ENCODE measurements around the gene ALCAM.

ALCAM gene

DNA sequence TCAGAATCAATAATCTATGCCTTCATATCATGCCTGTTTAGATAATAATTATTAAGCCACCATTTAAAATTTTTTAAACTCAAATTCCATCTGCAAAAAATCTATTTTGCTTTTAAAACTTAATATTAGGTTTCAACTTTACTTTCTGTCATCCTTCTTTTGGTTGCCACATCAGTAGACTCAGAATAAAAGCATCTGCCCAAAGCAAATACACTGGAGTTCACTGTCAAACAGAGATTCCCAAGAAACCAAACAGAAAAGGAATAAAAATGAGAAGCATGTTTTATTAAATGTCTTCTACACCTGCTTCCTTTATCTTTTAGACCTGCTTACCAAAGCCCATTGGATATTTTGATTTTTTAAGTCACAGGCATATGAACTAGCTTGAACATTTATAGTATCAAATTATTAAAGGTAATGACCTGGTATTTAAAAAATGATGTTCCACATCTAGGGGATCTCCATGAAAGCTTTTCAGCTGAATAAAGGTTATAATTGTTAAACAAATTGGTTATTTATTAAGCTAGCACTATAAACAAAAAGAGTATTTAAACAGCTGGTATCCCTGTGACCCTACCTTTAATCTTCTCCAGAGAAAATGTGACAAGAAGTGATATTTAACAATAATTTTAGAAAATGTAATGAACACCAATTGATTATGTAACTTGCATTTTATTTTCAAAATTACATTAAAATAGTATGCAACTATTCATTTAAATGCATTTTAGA, 62.5 kb downstream of the ALCAM start:
- DNase-seq (ENCODE audit: low read depth) = no peak

DNA sequence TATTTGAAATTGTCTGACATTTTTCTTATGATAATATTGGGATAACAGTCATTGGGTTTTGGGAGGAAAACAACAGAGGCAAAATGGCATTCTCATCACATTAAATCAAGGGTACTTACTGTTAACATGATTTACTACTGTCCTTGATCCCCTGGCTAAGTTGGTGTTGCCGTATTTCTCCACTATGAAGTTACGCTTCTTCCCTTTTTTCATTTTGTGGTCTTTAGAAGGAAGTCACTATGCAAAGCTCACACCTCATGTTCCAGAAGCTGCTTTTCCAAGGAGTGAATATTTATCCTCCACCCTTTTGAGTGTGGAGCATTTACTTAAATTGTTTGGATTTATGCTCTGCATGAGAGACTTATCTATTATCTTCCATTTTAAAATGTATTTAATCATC, 63.7 kb downstream of the ALCAM start:
- no peak for DNase-seq (ENCODE audit: low read depth)

DNA sequence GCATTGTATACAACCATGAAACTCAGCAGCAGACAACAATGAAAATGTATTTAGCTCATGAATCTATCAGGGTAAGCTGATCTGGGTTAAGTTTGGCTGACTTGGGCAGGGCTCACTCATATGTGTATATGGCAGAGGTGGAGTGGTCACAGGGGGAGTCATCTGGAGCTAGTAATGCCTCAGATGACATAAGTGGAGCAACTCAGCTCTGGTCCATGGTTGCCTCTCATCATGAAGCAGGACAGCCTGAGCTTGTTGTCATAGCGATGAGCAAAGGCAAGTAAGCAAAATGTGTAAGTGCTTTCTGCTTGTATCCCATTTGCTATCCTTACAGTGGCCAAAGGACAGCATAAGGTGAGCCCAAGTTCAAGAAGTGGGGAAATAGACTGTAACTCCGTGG, 64.5 kb downstream of the ALCAM start:
- DNase-seq (ENCODE audit: low read depth) = no peak

DNA sequence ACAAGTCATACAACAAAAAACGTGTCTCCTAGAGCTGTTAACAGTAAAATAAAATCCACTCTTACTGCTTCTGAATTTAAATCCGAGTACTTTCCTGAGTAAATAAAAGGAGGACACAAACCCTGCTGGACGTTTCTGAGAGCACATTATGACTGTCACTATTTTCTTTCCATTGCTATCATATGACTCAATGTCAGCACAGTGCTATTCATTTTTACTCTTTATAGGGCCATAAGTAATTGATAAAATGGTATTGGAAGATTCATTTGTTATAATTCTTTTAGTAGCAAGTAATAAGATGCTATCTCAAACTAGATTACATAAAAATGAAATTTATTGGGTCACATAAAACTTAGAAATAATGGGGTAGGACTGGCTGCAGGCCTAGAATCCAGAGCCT, 68.6 kb downstream of the ALCAM start:
- DNase-seq (ENCODE audit: low read depth) = no peak

DNA sequence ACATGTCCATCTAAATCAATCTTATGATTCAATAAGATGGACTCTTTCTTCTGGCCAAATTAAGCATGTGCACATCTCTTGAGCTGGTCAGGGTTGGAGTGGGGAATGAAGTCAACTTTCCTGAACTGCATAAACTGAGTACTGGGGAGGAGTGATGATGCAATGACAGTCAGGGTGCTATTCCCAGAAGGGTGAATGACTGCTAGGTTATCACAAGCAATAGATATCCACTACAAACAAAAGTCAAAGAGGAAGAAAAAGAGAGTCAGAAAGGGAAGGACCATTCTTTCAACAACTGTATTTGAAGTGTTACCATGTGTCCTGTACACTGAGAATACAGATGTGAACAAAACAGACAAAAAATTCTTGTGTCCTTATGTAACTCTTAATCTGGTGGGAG, 70.0 kb downstream of the ALCAM start:
- DNase-seq (ENCODE audit: low read depth) = peak; percentile 33

DNA sequence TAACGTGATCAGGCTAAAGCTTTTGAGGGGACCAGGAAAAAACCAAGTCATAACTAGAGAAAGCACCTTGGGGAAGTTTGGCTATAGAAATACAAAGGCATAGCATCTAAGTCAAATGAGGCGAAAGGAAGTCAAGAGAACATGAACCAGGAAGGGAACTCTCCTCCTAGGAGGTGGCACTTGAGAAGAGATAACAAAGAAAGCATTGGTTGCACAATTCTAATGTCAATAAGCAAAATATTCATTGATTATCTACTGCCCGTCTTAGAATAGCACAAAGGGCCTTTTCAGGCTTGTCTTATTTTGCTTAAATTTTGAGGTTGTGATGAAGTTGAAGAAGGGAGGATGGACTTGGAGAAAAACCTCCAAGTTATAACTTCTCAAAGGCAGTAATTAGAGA, 73.4 kb downstream of the ALCAM start:
- DNase-seq (ENCODE audit: low read depth) = no peak

DNA sequence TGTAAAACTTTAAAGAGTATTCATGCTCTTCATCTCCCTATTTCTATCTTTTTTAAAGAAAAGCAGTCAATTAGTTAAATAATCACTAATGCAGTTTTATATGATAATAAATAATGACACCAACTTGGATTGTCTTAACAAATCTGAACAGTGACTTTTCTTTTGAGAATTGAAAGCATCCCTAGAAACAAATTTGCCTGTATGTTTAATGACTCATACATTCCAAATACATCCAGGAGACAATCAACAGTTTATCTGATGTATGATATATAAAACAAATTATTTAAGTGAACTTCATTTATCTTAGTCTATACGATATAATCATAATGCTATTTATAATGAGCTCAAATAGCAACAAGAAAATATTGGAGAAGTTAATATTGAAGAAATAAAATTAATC, 78.0 kb downstream of the ALCAM start:
- DNase-seq (ENCODE audit: low read depth) = peak; percentile 59

DNA sequence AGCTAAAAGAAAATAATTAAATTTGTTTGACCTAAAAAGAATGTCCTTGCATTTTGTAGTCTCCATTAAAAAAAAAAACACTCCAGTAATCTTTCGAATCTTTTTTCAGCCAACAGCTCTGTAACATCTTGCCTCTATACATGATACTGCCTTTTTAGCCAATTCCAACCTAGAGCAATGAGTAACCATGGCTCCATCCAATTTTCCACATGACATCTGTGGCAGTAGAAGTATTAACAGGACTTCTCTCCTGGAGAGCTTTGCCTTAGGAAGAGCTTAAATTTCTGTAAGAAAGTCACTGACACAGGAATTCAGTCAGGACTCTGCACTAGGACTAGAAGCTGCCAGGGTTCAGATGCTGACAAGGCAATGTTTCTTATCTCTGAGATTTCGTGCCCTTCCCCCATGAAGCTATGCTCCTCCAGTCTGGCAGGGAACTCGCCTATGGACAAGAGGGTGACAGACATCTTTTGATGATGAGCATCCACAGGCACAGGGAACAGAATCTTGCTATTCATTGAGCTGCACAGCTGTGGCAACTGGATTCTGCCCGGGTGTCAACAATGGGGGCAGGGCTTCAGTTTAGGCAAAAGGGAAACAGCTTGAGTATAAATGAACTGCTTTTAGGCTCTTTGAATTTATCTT, 81.8 kb downstream of the ALCAM start:
- peak; percentile 26 for DNase-seq (ENCODE audit: low read depth)

DNA sequence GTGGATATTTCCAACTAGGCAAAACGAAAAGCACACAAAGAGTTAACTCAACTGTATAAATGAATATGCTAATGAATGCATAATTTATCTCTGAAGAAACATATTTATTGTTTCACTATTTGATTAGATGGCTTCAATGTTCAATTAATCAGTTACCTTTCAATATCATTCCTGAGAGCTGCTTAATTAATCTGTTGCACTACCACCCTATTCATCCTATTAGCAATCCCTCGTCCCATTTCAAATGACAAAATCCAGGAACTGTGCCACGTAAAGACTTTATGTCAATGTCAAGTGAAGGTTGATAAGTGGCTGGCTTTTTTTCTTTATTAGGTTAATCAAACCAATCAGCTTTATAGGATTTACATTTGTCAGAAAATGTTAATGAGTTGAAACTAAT, 82.7 kb downstream of the ALCAM start:
- DNase-seq (ENCODE audit: low read depth) = no peak

DNA sequence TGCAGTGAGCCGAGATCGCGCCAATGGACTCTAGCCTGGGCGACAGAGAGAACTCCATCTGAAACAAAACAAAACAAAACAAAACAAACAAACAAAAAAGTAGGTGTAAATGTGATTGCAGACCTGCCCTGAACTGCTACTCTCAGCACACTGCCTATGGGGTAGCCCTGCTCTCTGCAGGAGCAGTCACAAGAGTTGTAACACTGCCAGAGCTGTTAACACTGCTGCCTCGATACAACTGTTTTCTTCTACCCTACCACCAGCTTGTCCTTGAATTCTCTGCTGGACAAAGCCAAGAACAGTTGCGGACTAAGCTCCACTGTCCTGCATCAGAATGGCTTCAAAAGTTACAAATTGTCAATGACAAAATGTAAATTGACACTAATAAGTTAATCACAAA, 89.3 kb downstream of the ALCAM start:
- DNase-seq (ENCODE audit: low read depth) = no peak

DNA sequence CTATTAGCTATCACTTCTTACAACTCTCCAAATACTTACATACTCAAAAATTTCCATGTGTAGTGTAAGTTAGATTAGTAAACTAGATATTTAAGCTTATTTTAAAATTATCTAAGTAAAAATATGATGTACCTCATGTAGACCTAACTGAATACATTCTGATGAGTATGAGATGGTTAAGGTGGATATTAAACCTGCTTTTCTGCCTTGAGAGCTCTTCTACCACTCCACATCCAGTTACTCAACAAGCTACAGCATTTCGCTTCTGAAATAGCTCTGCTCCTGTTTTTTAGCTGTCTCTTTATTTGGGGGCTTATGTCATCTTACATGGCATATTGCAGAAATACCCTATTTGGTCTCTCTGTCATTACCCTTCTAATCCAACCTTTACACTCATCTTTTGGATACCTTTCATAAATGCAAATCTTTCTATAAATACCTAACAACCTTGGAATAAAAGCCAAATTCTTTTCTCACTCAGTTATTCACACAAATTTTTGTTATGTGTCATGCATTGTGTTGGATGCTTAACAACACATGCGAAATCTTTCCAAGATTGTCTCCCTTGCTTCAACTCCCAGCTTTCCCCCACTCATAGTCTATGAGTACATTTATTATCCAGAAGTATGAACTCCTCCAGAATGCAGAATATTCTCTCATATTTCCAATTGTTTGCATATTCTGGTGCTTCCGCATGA, 92.0 kb downstream of the ALCAM start:
- peak; percentile 55 for DNase-seq (ENCODE audit: low read depth)

DNA sequence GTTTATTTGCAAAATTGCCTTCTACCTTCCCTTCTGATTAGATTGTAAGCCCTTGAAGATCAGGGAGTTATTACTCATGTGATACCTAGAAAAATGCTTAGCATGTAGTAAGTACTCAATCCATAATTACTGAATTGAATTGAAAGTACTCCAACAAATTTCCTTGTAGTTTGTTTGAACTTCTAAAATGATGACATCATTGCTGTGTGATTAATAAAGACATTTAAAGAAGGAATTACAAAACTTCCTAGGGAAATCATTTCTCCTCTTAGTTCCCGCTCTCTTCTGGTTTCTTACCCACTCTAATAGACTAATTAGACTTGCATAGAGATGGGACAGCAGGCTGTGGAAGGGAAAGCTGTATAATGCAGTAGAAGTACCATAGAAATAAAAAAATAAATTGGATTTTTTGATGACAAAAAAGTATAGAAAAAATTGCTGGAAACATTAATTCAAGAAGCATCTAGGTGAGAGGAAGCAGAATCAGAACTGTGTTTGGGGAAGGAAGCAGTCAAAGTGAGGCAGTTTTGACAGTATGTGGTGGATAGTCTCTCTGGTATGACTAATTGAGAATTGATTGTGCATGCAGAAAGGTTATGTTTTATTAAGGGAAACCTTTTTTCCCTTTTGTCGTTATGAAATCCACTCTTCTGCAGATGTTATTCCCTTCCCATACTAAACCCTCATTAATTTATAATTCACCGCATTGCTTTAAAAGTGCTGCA, 93.0 kb downstream of the ALCAM start:
- DNase-seq (ENCODE audit: low read depth) = peak; percentile 26

DNA sequence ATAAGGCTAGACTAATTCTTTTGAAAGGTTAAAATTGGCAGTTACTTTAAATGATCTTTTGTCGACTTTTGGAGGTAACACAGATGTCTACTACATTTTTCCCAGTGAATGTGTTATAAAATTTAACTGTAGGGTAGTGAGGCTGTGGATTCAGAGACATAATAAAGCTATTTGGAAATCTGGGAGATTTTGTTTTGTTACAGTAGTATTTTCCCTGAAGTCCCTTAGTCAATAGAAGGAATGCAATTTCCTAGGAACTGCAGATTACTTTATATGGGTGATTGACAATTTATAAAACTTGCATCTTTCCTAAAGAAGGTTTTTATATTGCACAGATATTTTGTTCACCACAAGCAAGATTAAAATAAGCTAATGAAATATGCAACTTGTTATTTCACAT, 96.9 kb downstream of the ALCAM start:
- DNase-seq (ENCODE audit: low read depth) = no peak

DNA sequence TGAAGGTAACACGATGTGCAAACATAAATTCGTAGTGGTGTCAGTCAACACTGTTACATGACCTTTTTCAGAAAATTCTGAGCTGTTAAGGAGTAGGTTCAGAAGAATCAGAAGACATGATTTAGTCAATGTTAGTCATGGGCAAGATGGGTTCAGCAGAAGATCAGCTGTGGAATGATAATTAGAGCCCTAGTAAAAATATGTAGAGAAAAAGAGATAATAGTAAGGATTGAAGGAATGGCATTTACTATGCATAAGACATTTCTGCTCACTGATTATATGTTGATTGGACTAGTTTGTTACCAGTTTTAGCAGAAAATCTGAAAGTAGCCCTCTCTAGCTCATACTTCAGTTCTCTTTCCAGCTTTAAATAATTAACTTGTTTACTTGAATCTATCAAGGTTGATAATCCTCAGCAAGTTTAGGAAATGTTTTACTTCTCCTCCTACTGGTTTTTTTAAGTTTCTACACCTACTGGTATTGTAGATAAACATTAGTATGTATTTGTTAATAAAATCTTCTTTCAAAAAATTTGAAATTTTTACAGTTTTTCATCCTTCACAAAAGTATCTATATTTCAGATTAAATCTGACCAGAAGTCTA, 98.6 kb downstream of the ALCAM start:
- DNase-seq (ENCODE audit: low read depth) = no peak

DNA sequence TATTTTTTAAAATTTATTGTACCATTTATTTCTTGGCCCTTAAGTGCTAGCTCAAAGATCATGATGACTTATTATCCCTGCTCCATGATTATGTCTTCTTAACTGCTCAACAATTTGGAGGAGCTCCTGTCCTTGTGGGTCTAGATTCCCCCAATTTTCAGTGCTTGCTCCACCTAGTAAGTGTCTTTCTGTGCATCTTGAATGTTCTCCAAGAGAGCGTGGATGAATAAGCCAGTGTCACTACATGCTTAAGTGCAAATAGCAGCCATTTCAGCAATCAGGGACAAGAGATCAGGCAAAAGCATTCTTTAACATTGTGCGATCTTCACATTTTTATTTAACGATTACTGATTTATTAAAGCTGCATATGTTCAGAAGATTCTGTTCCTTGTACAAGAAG, 99.4 kb downstream of the ALCAM start:
- DNase-seq (ENCODE audit: low read depth) = no peak

DNA sequence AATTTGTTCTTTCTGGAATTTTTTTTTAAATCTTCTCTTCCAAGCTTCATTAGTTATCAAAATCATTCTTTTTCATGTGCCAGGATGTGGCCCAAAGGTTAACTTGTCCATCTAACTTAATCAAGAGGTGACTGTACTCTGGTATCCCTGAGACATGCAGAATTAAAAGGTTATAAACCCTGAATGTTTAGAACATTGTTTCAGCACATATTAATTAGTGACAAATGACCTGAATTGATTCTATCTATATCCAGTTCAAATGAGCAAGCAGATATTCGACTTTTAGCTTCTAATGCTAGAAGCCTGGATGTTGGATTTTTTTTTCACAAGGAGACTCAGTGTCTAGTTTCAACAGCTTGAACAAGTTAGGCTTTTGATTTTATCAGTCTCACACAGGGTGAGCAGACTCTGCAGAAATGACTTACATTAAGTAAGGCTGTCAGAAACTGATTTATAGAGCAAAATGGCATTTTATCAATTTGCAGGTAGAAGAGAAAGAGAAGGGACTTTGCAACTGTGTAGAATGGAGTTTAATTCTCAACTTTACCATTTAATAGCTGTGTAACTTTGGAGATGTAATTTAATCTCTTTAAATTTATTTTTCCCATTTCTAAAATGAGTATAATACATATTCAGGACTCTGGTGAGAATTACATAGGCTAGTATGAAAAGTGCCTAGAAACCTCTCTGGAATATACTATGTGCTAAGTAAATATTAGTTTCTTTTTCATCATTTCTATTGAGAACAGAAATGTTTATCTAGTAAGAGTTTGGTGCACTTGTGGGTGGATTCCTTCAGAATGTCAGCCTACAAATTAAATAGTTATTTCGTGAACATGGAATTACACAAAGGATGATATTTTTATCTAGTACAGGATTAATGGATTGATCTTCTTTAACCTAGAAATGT, 100.0 kb downstream of the ALCAM start:
- DNase-seq (ENCODE audit: low read depth) = peak; percentile 31

DNA sequence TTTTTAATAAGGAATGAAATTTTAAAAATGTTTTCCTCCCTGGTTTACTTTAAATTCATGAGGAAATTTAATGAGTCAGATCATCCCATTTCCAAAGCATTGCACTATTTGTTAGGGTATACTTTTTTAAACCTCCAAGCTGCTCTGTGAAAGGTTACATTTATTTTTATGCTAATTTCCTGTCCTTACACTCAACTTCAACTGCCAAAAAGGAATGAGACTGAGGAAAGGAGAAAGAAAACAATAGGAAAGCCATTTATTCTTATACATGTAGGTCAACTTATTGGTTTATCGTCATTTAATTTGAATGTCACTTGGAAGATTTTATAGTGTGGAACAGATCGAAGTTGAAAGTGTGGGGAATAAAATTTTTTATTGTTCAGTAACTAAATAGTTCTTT, 104.1 kb downstream of the ALCAM start:
- DNase-seq (ENCODE audit: low read depth) = no peak

DNA sequence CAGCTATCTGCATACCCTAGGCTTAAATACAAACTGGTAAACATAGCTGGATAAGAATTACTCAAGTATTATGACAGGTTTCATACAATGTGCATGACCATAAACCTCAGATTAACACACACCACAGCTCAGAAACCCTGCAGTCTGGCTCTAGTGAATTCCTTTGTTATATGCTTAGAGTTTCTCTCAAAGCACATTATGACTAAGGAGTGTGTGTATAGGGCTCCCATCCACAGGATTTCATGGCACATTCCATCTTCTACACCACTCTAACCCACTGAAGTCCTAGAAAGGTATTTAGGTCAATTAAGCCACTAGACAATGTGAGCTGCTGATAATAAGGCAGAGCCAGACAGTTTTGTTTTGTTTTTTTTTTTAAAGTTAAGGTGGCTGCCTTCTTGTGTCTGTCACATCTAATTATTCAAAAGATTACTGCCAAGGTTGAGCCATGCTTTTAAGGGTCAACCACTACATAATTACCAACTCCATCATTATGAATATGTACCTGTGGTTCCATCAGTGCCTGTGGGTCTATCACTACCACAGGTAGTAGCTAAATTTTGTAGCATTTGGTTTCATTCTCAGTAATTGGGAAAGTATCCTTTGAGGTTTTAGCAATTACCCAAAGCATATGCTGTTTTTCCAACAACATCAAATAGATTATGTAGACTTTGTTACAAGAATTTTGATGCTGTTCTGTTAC, 107.0 kb downstream of the ALCAM start:
- DNase-seq (ENCODE audit: low read depth) = peak; percentile 98

DNA sequence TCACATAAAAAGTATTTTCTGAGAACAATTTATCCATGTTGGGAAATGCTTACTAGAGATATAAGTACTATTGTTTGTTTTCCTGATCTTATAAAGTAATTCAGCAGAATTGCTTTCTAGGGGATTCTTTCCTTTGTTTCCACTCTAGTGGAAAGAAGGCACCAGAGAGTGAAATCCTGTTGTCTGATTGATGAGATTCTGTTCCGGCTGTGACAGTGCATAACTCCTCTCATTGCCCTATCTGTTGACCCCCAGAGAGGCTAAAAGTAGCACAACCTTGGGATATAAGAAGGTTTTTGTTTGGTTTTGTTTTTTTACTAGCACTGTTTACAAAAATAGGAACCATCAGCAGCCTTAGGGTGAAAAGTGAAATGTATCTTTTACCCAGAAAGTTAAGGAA, 114.1 kb downstream of the ALCAM start:
- no peak for DNase-seq (ENCODE audit: low read depth)

DNA sequence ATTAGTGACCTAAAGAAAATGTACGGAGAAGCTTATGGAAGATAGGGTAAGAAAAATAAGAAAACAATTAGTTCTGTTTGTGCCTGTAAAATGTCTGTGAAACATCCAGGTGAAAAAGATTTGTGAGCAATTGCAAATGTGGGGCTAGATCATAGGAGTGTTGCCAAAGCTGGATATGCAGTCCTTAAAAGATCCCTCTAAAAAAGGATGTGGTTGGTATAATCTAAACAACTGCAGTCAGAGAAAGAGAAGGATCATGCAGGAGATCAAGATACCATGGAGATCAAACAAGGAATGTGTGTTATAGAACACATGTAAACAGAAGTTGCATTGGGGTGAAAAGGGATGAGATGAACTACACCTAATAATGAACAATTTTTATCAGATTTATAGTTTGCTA, 116.8 kb downstream of the ALCAM start:
- peak; percentile 67 for DNase-seq (ENCODE audit: low read depth)

DNA sequence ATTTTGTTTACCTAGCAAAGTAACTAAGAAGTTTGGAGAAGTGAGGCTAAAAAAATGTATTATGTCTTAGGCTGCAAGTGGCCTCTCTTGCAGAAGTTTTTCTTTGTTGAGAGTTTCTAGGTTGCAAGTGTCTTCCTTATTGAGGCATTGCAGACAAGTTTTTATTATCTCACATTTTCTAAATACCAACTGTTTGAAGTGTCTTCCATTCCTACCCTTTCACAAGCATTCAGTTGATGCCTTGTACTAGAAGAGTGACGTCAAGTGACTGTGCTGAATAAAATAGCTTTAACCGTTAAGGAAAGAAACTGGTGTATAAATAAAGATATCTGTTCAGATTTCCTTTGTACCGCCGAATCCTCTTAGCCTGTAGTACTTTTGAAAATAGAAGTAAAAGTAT, 123.3 kb downstream of the ALCAM start:
- DNase-seq (ENCODE audit: low read depth) = peak; percentile 45
